NCI-H2196 treated with DMSO at 0.1 percent for 48 hours (cell line): ENCODE results near the gene COA7.
"Not testable (repeated sequence)": the region's sequence is repeated elsewhere in the genome, so short reads cannot be mapped to it uniquely, and the experiment has no call there.

Source experiments
- DNase-seq: peaks from one replicate; lab custom pipeline; 2025; ENCODE audit not compliant: unreplicated experiment; lab: John Stamatoyannopoulos, UW

COA7 gene

GRCh38 chr1:52706136-52706670, 8.1 kb upstream of the COA7 start:
- DNase-seq, result no peak

- peak; percentile 79 for DNase-seq
Measured at GRCh38 chr1:52702886-52703787, 5.0 kb upstream of the COA7 start.

- DNase-seq, result no peak
Measured at GRCh38 chr1:52695627-52696026, 2.5 kb downstream of the COA7 start.

GRCh38 chr1:52693843-52694242, 4.3 kb downstream of the COA7 start:
- DNase-seq, result no peak

GRCh38 chr1:52693351-52693750, 4.8 kb downstream of the COA7 start:
- DNase-seq, result not testable (repeated sequence)

- no peak for DNase-seq
Measured at GRCh38 chr1:52692697-52693096, 5.5 kb downstream of the COA7 start.

- no peak for DNase-seq
Measured at GRCh38 chr1:52691821-52692220, 6.3 kb downstream of the COA7 start.

- DNase-seq, result no peak
Measured at GRCh38 chr1:52686830-52687229, 11.3 kb downstream of the COA7 start.

- peak; percentile 57 for DNase-seq
Measured at GRCh38 chr1:52686261-52686751, 11.8 kb downstream of the COA7 start.

- DNase-seq, result no peak
Measured at GRCh38 chr1:52684545-52684944, 13.6 kb downstream of the COA7 start.

- DNase-seq, result no peak
Measured at GRCh38 chr1:52683367-52683940, 14.7 kb downstream of the COA7 start.

- DNase-seq, result no peak
Measured at GRCh38 chr1:52681136-52681535, 17.0 kb downstream of the COA7 start.

- DNase-seq, result no peak
Measured at GRCh38 chr1:52680353-52680752, 17.8 kb downstream of the COA7 start.

- no peak for DNase-seq
Measured at GRCh38 chr1:52679498-52679897, 18.6 kb downstream of the COA7 start.

- DNase-seq, result no peak
Measured at GRCh38 chr1:52679048-52679447, 19.1 kb downstream of the COA7 start.

- no peak for DNase-seq
Measured at GRCh38 chr1:52677076-52677806, 20.9 kb downstream of the COA7 start.

- no peak for DNase-seq
Measured at GRCh38 chr1:52676249-52676903, 21.8 kb downstream of the COA7 start.

GRCh38 chr1:52674497-52675384, 23.4 kb downstream of the COA7 start:
- DNase-seq, result no peak

- no peak for DNase-seq
Measured at GRCh38 chr1:52673513-52673912, 24.6 kb downstream of the COA7 start.

- DNase-seq, result no peak
Measured at GRCh38 chr1:52672946-52673345, 25.2 kb downstream of the COA7 start.
